Loucy (cell line): ENCODE data around the gene PIM3.

Source experiments
- H2AFZ ChIP-seq: fragments of 200-600 bp; sonication (generic); 2 replicates; pipeline ENCODE4 v1.6.0; 2016; ENCODE audit warnings: antibody characterized with exemption, mild to moderate bottlenecking, low read length, moderate library complexity
- H3F3A ChIP-seq: fragments of 200-600 bp; 2 replicates; pipeline ENCODE4 v1.6.0; 2016; ENCODE audit warnings: antibody characterized with exemption, low read depth, mild to moderate bottlenecking
- H3K27me3 ChIP-seq: fragments of 200-600 bp; sonication (generic); 2 replicates; pipeline ENCODE4 v1.6.1; 2014; ENCODE audit warnings: low read length, mild to moderate bottlenecking; ENCODE audit not compliant: insufficient read depth, poor library complexity, severe bottlenecking
- H3K36me3 ChIP-seq: fragments of 200-600 bp; sonication (generic); 2 replicates; pipeline ENCODE4 v1.6.1; 2016; ENCODE audit warnings: low read length; ENCODE audit not compliant: insufficient read depth
- H3K4me1 ChIP-seq: fragments of 200-600 bp; sonication (generic); 2 replicates; pipeline ENCODE4 v1.5.1; 2014; ENCODE audit warnings: low read length, mild to moderate bottlenecking; ENCODE audit not compliant: insufficient read depth, poor library complexity, severe bottlenecking
- H3K4me2 ChIP-seq: fragments of 200-600 bp; sonication (generic); 2 replicates; pipeline ENCODE4 v1.6.0; 2014; ENCODE audit warnings: antibody characterized with exemption, low read length, low read depth, mild to moderate bottlenecking; ENCODE audit not compliant: poor library complexity, severe bottlenecking
- H3K4me3 ChIP-seq: fragments of 200-600 bp; sonication (generic); 2 replicates; pipeline ENCODE4 v1.5.1; 2014; ENCODE audit warnings: low read length, mild to moderate bottlenecking, mixed read lengths; ENCODE audit not compliant: poor library complexity, severe bottlenecking
- H3K79me2 ChIP-seq: fragments of 200-600 bp; sonication (generic); 2 replicates; pipeline ENCODE4 v1.6.1; 2014; ENCODE audit warnings: low read length; ENCODE audit not compliant: insufficient read depth
- H3K9ac ChIP-seq: fragments of 200-600 bp; sonication (generic); 2 replicates; pipeline ENCODE4 v1.6.0; 2014; ENCODE audit warnings: mild to moderate bottlenecking, low read depth, low read length, moderate library complexity; ENCODE audit not compliant: poor library complexity, severe bottlenecking
- H3K9me2 ChIP-seq: fragments of 200-600 bp; sonication (generic); replicated peaks from 2 replicates; pipeline ENCODE4 v1.6.1; 2016; ENCODE audit warnings: low read depth, low read length, mixed read lengths
- H3K9me3 ChIP-seq: fragments of 200-600 bp; sonication (generic); 2 replicates; pipeline ENCODE4 v1.6.1; 2014; ENCODE audit warnings: mild to moderate bottlenecking, antibody characterized with exemption, low read length, low read depth; ENCODE audit not compliant: insufficient read depth
- H4K20me1 ChIP-seq: fragments of 200-600 bp; sonication (generic); 2 replicates; pipeline ENCODE4 v1.6.0; 2014; ENCODE audit warnings: antibody characterized with exemption, low read length, mild to moderate bottlenecking; ENCODE audit not compliant: insufficient read depth, poor library complexity, severe bottlenecking
- CTCF ChIP-seq: fragments of 200-600 bp; sonication (generic); conservative IDR thresholded peaks from 2 replicates; pipeline ENCODE4 v1.5.1; 2014; ENCODE audit warnings: mild to moderate bottlenecking, antibody characterized with exemption, low read length
- EZH2phosphoT487 ChIP-seq: fragments of 200-600 bp; IDR thresholded peaks from 2 replicates; pipeline ENCODE4 v1.6.1; 2018; ENCODE audit warnings: antibody characterized with exemption, mild to moderate bottlenecking, moderate library complexity, borderline replicate concordance

The PIM3 gene

GRCh38 chr22:49956914-49957825, 3.4 kb upstream of the PIM3 start:
- H3K9me3 ChIP-seq = no peaks in the 10 kb centered on the region
- no peak overlapping the region for H3K9ac ChIP-seq
- peaks cover 9% of the 10 kb centered on the region for H4K20me1 ChIP-seq
- no peak overlapping the region for H3K4me2 ChIP-seq
- H3K36me3 ChIP-seq = no peaks in the 10 kb centered on the region
- no peak for TF ChIP-seq EZH2phosphoT487
- no peak for TF ChIP-seq CTCF
- no peak overlapping the region for H3K4me3 ChIP-seq
- no peaks in the 10 kb centered on the region for H3K9me2 ChIP-seq
- no peak overlapping the region for H2AFZ ChIP-seq
- H3K4me1 ChIP-seq = peaks cover 13% of the 10 kb centered on the region
- H3F3A ChIP-seq = no peaks in the 10 kb centered on the region
- H3K79me2 ChIP-seq = peaks cover 24% of the 10 kb centered on the region
- no peaks in the 10 kb centered on the region for H3K27me3 ChIP-seq

GRCh38 chr22:49957826-49958365, 2.7 kb upstream of the PIM3 start:
- Histone ChIP-seq H3K4me3 (no peak overlapping the region), H3K36me3 (peaks cover 3% of the 10 kb centered on the region; the same call in 1 of the 2 replicates), H3K9me3 (no peaks in the 10 kb centered on the region), H3K4me2 (no peak overlapping the region), H3F3A (no peaks in the 10 kb centered on the region), H3K27me3 (no peaks in the 10 kb centered on the region), H3K79me2 (peaks cover 31% of the 10 kb centered on the region), H4K20me1 (peaks cover 16% of the 10 kb centered on the region), H3K9ac (no peak overlapping the region), H3K4me1 (peaks cover 16% of the 10 kb centered on the region), H2AFZ (no peak overlapping the region), H3K9me2 (no peaks in the 10 kb centered on the region)
- no peak for TF ChIP-seq EZH2phosphoT487
- TF ChIP-seq CTCF = no peak

GRCh38 chr22:49958366-49958921, 2.1 kb upstream of the PIM3 start:
- TF ChIP-seq CTCF (no peak), EZH2phosphoT487 (no peak)
- H3K79me2 ChIP-seq = peaks cover 36% of the 10 kb centered on the region
- no peak overlapping the region for H3K9ac ChIP-seq
- no peak overlapping the region for H2AFZ ChIP-seq
- H3K9me3 ChIP-seq = no peaks in the 10 kb centered on the region
- peaks cover 21% of the 10 kb centered on the region for H3K4me1 ChIP-seq
- no peak overlapping the region for H3K4me3 ChIP-seq
- H3K4me2 ChIP-seq = no peak overlapping the region
- no peaks in the 10 kb centered on the region for H3F3A ChIP-seq
- H4K20me1 ChIP-seq = peaks cover 22% of the 10 kb centered on the region
- no peaks in the 10 kb centered on the region for H3K9me2 ChIP-seq
- H3K27me3 ChIP-seq = no peaks in the 10 kb centered on the region
- H3K36me3 ChIP-seq = peaks cover 9% of the 10 kb centered on the region; the same call in 1 of the 2 replicates
